Spinal cord (tissue), 10 donors: ENCODE results near the gene SMAP2. TPM values are rescaled to one million over a fixed set of nuclear protein-coding genes. Genes with fewer than 3 reads are reported as not detected.
A peak's percentile ranks its signal among the peaks of the same experiment; 100 is the strongest.

Experiments
- DNase-seq, 6 donors: peaks; one replicate each; pipeline versions ENCODE4 v3.0.0 to v3.0.0-alpha.2; 2013 to 2015; ENCODE audit warnings: low spot score in 6 of 6, low read depth in 4 of 6
- H3K27ac ChIP-seq: one replicate; pipeline ENCODE4 v1.5.1; 2013; ENCODE audit warnings: low read depth, low read length, control low read depth
- H3K27me3 ChIP-seq: one replicate; pipeline ENCODE4 v1.6.1; 2013; ENCODE audit warnings: low read length; ENCODE audit not compliant: control insufficient read depth, insufficient read depth
- H3K36me3 ChIP-seq: one replicate; pipeline ENCODE4 v1.6.1; 2013; ENCODE audit warnings: low read length; ENCODE audit not compliant: control insufficient read depth, insufficient read depth
- H3K4me1 ChIP-seq: one replicate; pipeline ENCODE4 v1.6.1; 2013; ENCODE audit warnings: low read length; ENCODE audit not compliant: control insufficient read depth, insufficient read depth
- H3K4me3 ChIP-seq: one replicate; pipeline ENCODE4 v1.5.1; 2013; ENCODE audit warnings: low read depth, low read length, control low read depth
- H3K9me3 ChIP-seq: one replicate; pipeline ENCODE4 v1.6.1; 2013; ENCODE audit warnings: low read length; ENCODE audit not compliant: control insufficient read depth, insufficient read depth
- WGBS: methylation state at CpG from one replicate; pipeline ENCODE4 v1.1.5; 2013; ENCODE audit warnings: missing lambda C conversion rate; ENCODE audit not compliant: insufficient coverage; 5-methylcytosine and 5-hydroxymethylcytosine counted together
- polyA plus RNA-seq, 2 donors: library from polyadenylated mRNA; unstranded; fragments of 120-200 nt; gene quantifications; one replicate each; pipeline ENCODE4 v1.2.1, GENCODE V29; 2013; ENCODE audit not compliant: insufficient read length in 2 of 2
- total RNA-seq, 2 donors: library from RNA; depleted of rRNA in 1 of 2; stranded (reverse); fragments of 120-200 nt in 1 of 2; fragments of >200 nt in 1 of 2; gene quantifications; one replicate each; pipeline versions ENCODE4 v1.2.3 to v1.2.4, GENCODE V29; 2013 to 2014
- donor health status: healthy.

The SMAP2 gene
- total and polyA plus RNA-seq, 4 donors, result 34.5 to 77.5 (median 54.5) TPM

DNA sequence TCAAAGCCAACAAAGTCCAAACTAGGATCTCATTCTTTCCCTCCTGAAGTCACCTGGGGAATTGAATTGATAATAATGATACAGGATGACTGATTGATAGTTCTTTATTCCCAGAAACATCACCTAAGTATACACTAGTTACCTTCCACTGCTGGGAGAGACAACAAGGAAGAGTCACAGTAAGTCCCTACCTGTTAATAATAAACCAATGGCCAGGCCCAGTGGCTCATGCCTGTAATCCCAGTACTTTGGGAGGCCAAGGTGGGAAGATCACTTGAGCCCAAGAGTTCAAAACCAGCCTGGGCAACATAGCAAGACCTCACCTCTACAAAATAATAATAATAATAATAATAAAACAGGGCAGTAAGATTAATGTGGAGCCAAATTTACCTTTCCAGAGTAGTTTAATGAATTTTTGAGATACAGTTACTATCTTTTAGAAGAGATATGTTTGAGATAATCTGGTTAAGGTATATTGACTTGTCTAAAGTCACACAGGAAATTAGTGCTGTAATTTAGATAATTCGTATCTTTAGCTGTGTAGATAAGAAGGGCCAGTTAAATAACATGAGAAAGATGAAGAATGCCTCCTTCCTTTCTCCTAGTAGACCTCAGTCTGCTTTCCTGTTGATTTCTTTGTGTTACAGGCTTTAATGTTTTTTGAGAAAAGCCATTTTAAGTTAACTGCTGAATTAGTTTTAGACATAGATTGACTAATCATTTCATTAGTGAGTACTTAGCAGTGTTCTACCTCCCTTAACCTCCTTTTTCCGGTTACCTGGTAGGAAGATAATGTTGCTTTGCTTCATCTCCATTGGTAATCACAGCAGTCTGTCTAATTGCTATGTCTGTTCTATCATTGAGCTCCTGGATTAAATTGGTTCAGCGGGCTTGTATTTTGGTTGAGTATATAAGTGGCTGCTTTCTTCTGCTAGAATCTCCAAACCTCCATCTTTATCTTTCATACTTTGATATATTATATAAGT is 22.0 kb downstream of the SMAP2 start:
- Histone ChIP-seq H3K4me3 (no peak overlapping the region), H3K27ac (no peak overlapping the region), H3K27me3 (no peaks in the 10 kb centered on the region), H3K4me1 (peaks cover 7% of the 10 kb centered on the region), H3K36me3 (no peaks in the 10 kb centered on the region), H3K9me3 (no peaks in the 10 kb centered on the region)
- DNase-seq, result peak in 1 of 6 donors; percentile 35
- WGBS, result no CpG with 5 or more reads among the region's 3 CpGs

DNA sequence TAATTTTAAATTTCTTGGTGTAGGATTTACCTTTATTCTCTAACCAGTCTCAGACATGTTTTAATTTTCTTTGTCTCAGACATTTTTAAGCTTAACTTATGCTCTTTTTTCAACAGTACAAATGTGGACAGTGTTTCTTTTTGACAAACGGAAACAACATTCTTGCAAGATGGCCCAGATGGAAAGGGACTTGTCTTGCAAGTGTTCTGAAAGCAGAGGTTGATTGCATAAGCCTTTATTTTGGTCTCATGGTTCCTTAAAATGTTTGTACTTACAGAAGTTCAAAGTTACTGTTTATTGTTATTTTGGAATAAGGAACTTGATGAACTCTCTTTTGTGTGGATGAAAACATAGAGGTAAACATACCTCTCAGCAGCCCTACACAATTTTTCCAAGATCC is 22.9 kb downstream of the SMAP2 start:
- no CpG with 5 or more reads among the region's 1 CpG for WGBS
- Histone ChIP-seq H3K4me3 (no peak overlapping the region), H3K4me1 (peaks cover 7% of the 10 kb centered on the region), H3K9me3 (no peaks in the 10 kb centered on the region), H3K36me3 (no peaks in the 10 kb centered on the region), H3K27ac (no peak overlapping the region), H3K27me3 (no peaks in the 10 kb centered on the region)
- DNase-seq, result peak in 1 of 6 donors; percentile 7

DNA sequence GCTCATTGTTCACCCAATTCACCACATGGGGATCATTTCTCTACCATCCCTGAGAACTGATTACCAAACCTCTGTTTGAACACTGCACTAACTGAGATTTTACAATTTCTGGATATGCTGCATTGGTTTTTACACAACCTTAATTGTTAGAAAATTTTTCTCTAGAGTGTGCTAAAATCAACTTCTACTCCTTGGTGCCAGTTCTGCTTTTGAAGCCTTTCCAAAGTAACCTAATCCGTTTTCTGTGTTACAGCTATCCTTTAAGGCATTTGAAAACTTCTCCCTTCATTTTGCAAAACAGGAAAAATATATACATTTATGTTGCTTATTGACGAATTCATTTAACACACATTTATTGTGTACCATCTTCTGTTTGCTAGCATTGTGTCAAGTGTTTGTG is 23.7 kb downstream of the SMAP2 start:
- no CpG with 5 or more reads among the region's 2 CpGs for WGBS
- Histone ChIP-seq H3K27me3 (no peaks in the 10 kb centered on the region), H3K36me3 (no peaks in the 10 kb centered on the region), H3K4me3 (no peak overlapping the region), H3K27ac (no peak overlapping the region), H3K9me3 (no peaks in the 10 kb centered on the region), H3K4me1 (peaks cover 7% of the 10 kb centered on the region)
- DNase-seq, result peak in 1 of 6 donors; percentile 89

DNA sequence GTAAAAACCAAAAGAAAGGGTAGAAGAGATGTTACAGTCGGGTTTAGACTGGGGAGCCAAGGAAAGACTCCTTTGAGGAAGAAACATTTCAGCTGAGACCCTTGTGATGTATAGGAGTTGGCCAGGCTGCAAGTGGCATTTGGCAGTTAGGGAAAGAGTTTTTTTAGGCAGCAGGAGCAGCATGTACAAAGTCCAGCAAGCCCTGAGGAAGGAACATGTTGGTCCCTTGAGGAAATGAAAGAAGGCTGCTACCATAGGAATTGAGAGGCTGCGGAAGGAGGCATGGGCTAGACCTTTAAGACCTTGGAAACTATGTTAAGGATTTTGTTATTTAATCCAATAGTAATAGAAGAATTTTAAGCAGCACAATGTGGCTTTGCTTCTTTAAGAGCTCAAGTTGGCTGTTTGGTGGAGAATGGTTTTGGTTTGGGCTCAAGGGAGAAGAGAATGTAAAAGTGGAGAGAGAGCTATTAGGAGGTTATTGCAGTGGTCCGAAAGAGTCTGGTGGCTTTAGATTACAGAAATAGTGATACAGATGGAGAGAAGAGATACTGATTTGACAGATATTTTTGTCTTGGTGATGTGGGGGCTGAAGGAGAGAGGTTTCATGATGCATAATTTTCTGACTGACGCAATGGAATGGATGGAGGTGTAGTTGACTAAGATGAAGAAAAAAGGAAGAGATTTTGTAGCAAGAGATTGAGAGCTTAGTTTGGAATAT is 26.6 kb downstream of the SMAP2 start:
- Histone ChIP-seq H3K4me1 (peaks cover 4% of the 10 kb centered on the region), H3K27ac (no peak overlapping the region), H3K27me3 (no peaks in the 10 kb centered on the region), H3K9me3 (no peaks in the 10 kb centered on the region), H3K4me3 (no peak overlapping the region), H3K36me3 (no peaks in the 10 kb centered on the region)
- WGBS, result 59% methylated on average over 2 of the region's 4 CpGs
- DNase-seq, result peak in 2 of 6 donors; percentile 14 to 40

DNA sequence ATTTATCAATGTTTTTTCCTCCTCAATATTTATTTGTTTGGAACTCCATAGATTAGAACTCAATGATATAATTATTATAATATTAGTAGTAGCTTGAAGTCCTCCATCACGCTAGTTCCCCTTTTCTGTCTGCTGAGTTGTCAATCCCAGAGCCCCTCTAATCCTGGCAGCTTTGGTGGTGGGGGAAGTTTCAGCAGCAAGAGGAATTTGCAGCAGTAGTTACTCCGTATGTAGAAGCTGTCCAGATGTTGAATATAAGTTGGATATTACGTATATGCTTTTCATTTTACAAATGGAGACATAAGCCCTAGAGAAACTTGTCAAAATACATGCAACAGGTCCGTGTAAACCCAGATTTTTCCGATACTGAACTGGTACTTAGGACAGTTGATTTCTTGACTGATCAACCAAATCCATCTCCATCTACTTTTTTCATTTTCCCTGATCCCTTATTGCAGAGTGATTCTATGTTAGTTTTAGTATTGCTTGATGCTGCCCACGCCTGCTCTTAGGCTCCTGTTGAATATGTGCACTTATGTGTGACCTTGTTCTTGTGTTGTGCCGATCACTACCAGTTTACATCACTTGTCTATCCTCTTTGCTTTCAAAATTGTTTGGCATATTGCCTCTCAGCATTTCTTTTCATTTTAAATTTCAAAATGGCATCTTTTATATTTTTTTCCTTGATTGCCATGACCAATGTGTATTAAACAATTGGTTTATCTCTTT is 28.1 kb downstream of the SMAP2 start:
- Histone ChIP-seq H3K27ac (no peak overlapping the region), H3K4me1 (peaks cover 4% of the 10 kb centered on the region), H3K27me3 (no peaks in the 10 kb centered on the region), H3K9me3 (no peaks in the 10 kb centered on the region), H3K36me3 (no peaks in the 10 kb centered on the region), H3K4me3 (no peak overlapping the region)
- DNase-seq, result no peak
- no CpG with 5 or more reads among the region's 7 CpGs for WGBS

DNA sequence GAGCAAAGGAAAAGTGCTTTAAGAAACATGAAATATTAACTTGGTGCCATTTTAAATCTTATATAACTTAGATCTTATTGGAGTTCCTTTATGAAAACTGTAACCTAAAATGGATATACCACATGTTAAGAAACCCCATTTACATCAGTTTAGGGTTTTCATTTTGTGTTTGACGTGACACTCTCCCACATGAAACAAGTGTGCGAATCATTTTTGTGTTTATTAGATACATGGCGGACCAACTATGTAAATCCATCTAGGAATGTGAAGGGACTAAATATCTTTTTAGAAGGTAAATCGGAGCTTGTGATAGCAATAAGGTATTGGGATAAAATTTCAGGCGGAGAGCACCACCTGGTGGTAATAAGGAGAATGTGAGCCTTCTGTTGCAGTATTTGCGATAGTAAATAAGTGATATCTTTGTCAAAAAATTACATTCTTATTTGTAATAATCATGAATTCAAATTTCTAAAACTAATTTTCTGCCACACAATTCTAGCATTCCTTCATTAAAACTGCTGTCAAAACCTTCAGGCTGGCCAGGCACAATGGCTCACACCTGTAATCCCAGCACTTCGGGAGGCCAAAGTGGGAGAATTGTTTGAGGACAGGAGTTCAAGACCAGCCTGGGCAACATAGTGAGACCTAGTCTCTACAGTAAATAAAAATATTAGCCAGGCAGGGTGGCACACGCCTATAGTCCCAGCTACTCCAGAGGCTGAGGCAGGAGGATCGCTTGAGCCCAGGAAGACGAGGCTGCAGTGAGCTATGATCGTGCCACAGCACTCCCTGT is 31.3 kb downstream of the SMAP2 start:
- Histone ChIP-seq H3K4me1 (no peaks in the 10 kb centered on the region), H3K36me3 (no peaks in the 10 kb centered on the region), H3K4me3 (no peak overlapping the region), H3K9me3 (no peaks in the 10 kb centered on the region), H3K27me3 (no peaks in the 10 kb centered on the region), H3K27ac (no peak overlapping the region)
- peak in 3 of 6 donors; percentile 46 to 90 (median 74) for DNase-seq
- WGBS, result 73% methylated on average over 5 of the region's 11 CpGs

DNA sequence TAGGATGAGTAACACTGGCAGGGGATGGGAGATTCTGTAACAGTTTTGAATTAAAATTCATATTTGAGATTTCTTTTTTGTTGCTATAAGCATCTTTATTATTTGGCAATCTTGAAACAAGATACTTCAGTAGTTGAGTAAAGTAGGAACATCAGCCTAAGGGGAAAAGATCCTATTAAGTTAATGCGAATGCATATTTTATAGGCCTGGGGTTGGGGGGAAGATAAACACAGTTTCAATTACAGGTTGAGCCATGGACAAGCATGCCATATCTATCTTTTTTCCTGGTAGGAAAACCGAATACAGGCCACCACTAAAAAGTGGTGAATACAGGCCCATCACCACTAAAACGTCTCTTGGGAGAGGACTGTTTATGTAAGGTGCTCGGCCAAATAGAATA is 32.3 kb downstream of the SMAP2 start:
- DNase-seq, result no peak
- WGBS, result no CpG with 5 or more reads among the region's 4 CpGs
- no peaks in the 10 kb centered on the region for H3K4me1 ChIP-seq
- H3K36me3 ChIP-seq, result no peaks in the 10 kb centered on the region
- no peaks in the 10 kb centered on the region for H3K27me3 ChIP-seq
- no peaks in the 10 kb centered on the region for H3K9me3 ChIP-seq
- no peak overlapping the region for H3K4me3 ChIP-seq
- H3K27ac ChIP-seq, result no peak overlapping the region

DNA sequence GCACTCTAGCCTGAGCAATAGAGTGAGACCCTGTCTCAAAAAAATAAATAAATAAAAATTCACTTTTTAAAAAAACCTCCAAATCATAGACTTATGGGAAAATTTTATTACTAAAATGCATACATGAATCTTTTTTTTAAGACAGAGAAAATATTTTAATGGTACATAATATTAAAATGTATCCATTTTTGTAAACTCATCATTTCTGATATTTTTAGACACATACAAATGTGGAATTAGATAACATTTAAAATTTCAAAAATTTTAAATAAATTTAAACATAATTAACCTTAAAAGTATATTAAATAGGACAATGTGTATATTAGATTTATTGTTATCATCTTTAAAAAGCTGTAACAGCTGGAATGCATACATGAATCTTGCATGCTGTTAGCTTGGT is 33.9 kb downstream of the SMAP2 start:
- Histone ChIP-seq H3K4me1 (no peaks in the 10 kb centered on the region), H3K27me3 (no peaks in the 10 kb centered on the region), H3K36me3 (no peaks in the 10 kb centered on the region), H3K9me3 (no peaks in the 10 kb centered on the region), H3K27ac (no peak overlapping the region), H3K4me3 (no peak overlapping the region)
- no peak for DNase-seq

DNA sequence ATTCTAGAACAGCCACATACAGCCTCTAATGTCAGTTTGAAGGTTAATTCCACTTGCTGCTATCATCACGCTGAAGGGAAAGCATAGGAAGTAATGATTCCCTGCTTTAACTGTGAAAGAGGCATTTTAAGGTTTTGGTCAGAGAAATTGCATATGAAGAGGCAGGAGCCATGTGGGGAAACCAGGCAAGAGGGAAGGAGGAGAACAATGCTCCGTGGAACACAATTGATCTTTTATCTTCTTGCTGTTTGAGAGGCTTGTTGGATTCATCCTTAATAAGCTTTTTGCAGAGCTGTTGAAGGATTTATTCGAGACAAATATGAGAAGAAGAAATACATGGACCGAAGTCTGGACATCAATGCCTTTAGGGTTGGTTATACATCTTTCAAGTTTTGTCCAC is 35.9 kb downstream of the SMAP2 start:
- WGBS, result 52% methylated on average over 2 of the region's 4 CpGs
- Histone ChIP-seq H3K27ac (no peak overlapping the region), H3K4me3 (no peak overlapping the region)

More for the DNA sequence above, 35.9 kb downstream of the SMAP2 start:
- H3K36me3 ChIP-seq, result peaks cover under 1% of the 10 kb centered on the region
- H3K9me3 ChIP-seq, result no peaks in the 10 kb centered on the region
- no peaks in the 10 kb centered on the region for H3K4me1 ChIP-seq
- no peak for DNase-seq
- H3K27me3 ChIP-seq, result no peaks in the 10 kb centered on the region
